Measurements from ENCODE around the gene FAIM2. TPM values are rescaled to one million over a fixed set of nuclear protein-coding genes. Genes with fewer than 3 reads are reported as not detected.

The FAIM2 gene
- total RNA-seq, 1 experiment from 2014 or later, result not detected

GRCh38 chr12:49894751-49895148 lies 8.9 kb downstream of the FAIM2 start:
- DNase-seq (ENCODE audit: low spot score), result no peak

DNA sequence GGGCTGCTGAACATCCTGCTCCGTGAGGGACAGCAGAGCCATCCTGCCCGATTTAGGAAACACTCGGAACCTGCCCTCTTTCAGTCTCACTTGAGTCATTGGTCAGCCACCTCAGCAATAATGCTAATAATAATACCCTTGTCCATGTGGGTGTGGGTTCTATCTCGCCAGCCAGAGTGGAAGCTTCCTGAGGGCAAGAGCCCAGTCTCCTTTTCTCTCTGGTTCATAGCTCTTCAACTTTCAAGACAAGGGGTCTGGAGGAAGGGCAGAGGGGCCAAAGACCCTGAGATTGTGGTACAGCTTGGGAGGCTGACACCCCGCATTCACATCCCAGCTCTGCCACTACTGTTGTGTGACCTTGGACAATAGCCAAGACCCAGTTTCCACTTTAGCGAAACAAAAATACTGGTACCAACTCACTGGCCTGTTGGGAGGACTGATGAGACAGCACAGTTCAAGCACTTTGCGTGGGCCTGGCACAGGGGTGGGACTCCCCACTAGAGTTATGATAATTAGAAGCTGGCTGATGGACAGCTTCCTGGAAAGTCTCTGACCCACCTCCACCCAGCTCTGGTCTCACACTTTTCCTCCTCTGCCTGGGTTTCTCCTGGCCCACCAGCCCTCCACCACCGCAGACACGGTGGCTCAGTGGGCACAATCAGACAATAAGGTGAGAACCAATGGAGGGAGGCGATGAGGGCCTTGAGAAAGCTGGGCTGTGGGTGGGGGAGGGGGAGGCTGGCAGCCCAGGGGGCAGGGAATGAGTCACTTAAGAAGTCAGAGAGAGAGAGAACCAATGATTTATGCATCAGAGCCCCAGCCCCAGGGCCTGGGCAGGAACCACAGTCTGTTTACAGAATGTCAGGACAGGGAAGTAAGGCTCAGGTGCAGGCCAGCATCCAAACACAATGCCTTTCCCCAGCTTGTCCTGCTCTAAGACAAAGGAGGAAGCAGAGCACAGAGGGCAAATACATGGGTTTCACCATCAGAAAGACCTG lies 9.6 kb downstream of the FAIM2 start:
- DNase-seq (ENCODE audit: low spot score), result peak; percentile 78

- DNase-seq (ENCODE audit: low spot score), result no peak
Measured at GRCh38 chr12:49892732-49893317, 10.9 kb downstream of the FAIM2 start.

DNA sequence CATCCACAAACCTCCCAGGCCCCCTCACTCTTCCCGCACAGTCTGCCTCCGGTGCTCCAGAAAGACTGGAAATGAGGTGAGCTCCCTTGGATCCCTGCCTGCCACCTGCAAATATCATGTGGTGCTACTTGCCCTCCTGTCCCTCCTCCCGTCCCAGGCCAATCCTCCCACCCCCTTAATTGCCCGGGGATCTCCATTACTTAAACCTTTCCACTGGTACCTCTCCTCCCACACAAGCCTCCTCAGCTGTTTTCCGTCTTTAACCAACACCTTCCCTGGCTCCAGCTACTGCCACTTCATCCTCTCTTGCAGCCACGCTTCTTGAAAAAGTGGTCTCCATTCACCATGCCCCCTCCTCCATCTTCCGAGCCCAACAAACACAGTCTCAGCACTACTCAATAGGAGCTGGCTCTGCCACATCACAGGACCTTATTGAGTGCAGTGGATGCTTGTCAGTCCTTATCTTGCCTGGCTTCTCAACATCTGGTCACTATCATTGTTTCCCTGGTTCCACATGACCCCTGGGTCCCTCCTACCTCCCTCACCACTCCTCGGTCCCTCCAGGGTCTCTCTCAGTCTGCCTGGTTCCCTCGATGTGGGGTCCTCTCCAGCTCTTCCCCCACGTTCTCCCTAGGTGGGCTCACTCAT lies 11.5 kb downstream of the FAIM2 start:
- DNase-seq (ENCODE audit: low spot score), result no peak

DNA sequence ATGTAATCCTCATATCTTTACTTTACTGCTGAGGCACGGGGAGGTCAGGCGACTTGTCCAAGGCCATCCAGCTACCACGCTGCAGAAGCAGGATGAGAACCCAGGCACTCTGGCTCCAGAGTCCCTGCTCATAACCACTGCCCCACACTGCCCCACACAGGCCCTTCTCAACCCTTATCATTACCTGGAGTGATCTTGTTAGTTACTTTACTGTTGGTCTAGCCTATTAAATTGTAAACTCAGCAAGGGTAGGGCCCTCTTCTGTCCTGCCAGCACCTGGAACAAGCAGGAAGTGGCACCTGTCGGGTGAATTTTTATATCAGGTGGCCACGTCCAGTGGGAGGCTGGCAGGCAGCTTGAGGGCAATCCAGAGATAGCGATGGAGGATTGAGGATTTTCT lies 12.2 kb downstream of the FAIM2 start:
- no peak for DNase-seq (ENCODE audit: low spot score)

DNA sequence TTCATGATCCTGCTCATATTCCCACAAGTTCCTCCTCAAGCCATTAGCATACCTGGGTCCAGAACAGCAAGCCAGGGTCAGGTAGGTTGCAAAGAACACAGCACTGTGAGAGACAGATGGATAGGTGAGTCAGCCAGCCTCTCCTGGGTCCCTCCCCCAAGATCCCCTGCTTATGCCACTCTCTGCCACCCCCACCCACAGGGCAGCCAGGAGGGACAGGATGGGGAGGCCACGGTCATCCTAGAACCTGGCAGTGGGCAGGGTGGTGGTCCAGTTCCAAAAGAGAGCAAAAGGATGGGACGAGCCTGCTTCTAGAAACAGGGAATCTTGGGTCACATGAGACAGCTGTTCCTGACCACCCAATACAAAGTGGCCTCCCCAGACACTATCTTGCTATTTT lies 12.7 kb downstream of the FAIM2 start:
- DNase-seq (ENCODE audit: low spot score), result no peak

DNA sequence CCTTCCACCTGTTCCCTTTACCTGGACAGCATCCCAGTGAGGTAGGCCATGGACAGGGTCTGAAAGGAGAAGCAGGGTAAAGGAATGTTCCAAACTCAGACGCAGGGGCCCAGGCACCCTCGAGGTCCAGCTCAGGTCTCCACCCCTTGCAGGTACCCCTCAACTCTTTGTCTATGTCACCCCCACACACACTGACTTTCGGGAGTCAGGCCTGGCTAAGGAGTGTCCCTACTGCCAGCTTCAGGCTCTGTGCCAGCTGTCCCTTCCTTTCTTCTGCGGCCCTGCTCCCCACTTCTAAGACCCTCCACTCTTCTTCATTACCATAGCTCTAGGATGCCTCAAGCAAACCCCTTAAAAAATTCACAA lies 13.6 kb downstream of the FAIM2 start:
- DNase-seq (ENCODE audit: low spot score), result no peak

DNA sequence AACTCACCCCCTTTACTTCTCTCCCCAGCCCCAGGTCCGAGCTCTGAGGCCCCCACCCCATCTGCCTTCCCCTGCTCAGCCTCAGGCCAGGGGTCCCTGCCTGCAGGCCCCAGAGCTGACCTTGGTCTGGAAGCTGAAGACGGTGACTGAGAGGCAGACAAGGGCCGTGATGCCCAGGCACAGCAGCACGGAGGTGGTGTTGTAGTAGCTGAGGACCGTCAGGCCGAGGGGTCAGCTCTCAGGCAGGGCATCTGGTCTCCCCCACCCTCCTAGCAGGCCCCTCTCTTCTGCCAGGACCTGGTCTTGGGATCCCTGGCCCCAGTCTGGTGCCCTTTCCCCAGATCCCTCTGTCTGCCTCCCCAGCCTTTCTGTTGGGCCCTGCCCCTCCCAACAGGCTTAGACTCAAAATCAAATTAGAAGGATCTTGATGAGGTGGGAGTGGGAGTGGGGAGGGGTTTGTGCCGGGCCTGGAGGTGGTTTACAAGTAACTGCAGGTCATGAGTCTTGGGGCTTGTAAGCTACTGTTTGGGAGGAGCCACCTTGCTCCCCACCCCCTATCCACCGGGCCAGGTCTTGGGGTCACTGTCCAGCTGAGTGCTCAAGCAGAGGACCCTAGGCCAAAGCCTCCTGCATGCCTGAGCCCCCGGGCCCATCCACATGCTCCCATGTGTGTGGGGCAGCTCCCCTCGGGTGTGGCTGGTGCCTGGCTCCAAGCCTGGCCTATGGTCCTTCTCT lies 14.2 kb downstream of the FAIM2 start:
- DNase-seq (ENCODE audit: low spot score), result no peak

- no peak for DNase-seq (ENCODE audit: low spot score)
Measured at GRCh38 chr12:49888461-49889151, 15.1 kb downstream of the FAIM2 start.

- no peak for DNase-seq (ENCODE audit: low spot score)
Measured at GRCh38 chr12:49887536-49888401, 15.9 kb downstream of the FAIM2 start.

DNA sequence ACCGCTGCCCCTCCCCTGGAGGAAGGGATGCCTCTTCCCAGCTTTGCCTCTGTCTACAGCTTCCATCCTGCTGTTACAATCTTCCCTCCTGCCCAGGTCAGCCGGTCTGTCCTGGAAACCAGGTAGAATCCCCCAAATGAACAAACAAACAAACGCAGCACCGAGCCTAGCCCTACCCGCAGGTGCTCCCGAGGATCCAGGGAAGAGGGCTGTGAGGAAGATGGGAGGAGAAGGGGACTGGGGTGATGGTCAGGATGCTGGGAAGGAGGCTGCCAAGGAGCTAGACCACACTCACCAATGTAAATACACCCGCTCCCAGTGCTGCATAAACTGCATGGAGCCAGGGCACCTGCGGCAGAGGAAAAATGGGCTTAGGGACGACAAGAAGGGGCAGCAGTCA lies 16.6 kb downstream of the FAIM2 start:
- no peak for DNase-seq (ENCODE audit: low spot score)

DNA sequence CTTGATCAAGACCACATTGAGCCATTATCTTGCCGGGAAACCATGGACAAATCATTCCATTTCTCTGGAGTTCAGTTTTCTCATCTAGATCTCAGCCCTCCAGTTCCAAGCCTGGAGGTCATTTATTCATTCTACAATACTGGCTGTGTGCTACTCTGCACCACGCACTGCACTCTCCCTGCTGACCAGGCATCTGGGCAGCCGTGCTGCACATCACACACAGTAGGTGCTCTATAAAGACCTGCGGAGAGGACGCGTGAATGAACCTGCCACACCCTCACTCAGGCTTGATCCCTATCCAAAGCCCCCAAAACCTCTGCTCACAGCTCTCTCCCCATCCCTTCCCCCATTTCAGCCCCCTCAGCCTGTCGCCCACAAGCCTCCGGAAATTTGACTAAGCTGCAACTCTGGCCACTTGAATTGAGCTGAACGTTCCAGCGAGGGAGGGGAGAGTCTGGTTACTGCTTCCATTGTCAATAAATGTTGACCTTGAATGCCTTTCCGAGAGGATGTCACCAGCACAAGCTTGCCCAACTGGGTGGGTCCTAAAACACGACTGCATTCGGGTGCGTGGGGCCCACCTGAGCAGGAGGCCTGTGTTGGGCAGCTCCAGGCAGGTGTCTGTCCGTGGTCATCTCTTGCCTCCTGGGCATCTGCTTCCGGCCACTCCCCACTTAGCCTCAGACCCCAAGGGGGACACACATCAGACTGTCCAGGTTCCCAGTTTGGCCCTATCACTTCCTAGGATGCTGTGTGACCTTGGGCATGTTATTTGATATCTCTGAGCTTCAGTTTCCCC lies 17.8 kb downstream of the FAIM2 start:
- DNase-seq (ENCODE audit: low spot score), result no peak

- no peak for DNase-seq (ENCODE audit: low spot score)
Measured at GRCh38 chr12:49885118-49885517, 18.6 kb downstream of the FAIM2 start.

DNA sequence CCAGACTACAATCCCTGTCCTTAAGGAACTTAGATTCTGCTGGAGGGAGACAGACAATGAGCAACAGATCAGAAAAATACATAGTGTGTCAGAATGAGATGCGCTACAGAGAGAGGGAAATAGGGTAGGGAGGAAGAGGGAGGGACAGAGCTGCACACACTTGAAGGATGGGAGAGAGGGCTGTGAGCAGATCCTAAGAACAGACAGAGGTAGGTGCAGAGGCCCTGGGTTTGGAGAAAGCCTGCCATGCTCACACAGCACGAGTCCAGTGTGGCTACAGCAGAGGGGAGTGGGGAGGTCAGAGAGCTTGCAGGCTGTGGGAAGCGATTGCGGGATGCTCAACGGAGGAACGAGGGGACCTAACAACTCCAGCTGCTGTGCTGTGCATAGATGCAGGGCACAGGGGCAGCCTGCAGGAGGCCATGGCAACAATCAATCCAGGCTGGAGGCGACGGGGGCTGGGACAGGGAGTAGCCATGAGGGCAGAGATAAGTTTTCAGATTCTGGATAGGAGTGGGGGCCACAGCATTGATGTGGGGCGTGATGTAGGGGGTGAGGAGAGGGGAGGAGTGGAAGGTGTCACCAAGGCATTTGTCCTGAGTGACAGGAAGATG lies 20.7 kb downstream of the FAIM2 start:
- DNase-seq (ENCODE audit: low spot score), result no peak

- DNase-seq (ENCODE audit: low spot score), result peak; percentile 38
Measured at GRCh38 chr12:49882248-49882850, 21.4 kb downstream of the FAIM2 start.

GRCh38 chr12:49881415-49882247 lies 22.1 kb downstream of the FAIM2 start:
- DNase-seq (ENCODE audit: low spot score), result no peak

DNA sequence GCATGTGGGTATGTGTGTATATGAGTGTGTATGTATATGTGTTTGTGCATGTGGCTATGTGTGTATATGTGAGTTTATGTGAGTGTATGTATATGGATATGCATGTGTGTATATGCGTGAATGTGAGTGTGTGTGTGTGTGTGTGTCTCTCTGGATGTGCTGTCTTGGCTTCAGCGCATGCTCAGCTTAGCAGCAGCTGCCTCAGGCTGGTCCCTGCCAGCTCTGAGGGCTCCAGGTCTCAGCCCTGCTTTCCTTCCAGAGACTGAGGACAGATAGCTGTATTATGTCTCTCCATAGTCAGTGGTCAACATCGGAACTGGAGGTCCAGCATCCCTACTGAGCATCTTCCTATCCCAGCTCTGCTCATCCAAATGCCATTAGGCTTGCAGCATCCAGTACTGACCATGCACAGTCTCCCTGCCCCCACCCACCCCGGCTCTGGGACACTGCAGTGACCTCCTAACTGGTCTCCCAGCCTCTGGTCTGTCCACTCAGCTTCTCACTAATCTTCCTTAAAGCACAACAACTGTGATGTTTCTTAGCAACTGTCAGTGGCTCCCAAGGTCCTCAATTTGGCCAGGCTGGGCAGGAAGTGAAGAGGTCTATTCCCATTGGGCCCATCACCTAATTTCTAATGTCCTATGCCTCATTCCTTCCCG lies 22.8 kb downstream of the FAIM2 start:
- DNase-seq (ENCODE audit: low spot score), result no peak
